Tibial artery (tissue), 4 donors: ENCODE data around the gene ANO6.

Experiments
- DNase-seq, 2 donors: peaks; one replicate each; pipeline ENCODE4 v3.0.0-alpha.2; 2019
- H3K27ac ChIP-seq, 2 donors: fragments of 200-600 bp; sonication (generic) in 1 of 2; 1 replicate in 1 of 2; 2 replicates in 1 of 2; pipeline ENCODE4 v1.5.1; 2018 to 2019; ENCODE audit warnings: mild to moderate bottlenecking in 1 of 2
- H3K27me3 ChIP-seq, 2 donors: fragments of 200-600 bp; sonication (generic) in 1 of 2; one replicate each; pipeline versions ENCODE4 v1.5.1 to v1.6.0; 2016 to 2019
- H3K36me3 ChIP-seq, 3 donors: fragments of 200-600 bp; sonication (generic) in 2 of 3; one replicate each; pipeline ENCODE4 v1.5.1; 2016 to 2019; ENCODE audit warnings: mild to moderate bottlenecking in 2 of 3
- H3K4me1 ChIP-seq, 4 donors: fragments of 200-600 bp; sonication (generic) in 2 of 4; 1 replicate in 3 of 4; 2 replicates in 1 of 4; pipeline ENCODE4 v1.5.1; 2016 to 2019
- H3K4me3 ChIP-seq, 2 donors: fragments of 200-600 bp; sonication (generic) in 1 of 2; 1 replicate in 1 of 2; 2 replicates in 1 of 2; pipeline ENCODE4 v1.5.1; 2018 to 2019; ENCODE audit warnings: mild to moderate bottlenecking in 2 of 2
- H3K9me3 ChIP-seq, 3 donors: fragments of 200-600 bp; sonication (generic) in 1 of 3; one replicate each; pipeline ENCODE4 v1.5.1; 2016 to 2019
- intact Hi-C: fragments of 100-400 bp; cut with DNase I; formaldehyde crosslinking; loops from one replicate; pipeline ENCODE4 v1.15.0; 2023; ENCODE audit warnings: low total_unique reads
- TF ChIP-seq, protein P1 (sequence below), 2 experiments: fragments of 200-600 bp in 1 of 2; fragments of 450-650 bp in 1 of 2; IDR thresholded peaks; one replicate each; pipeline ENCODE4 v1.5.1; 2017 to 2019; ENCODE audit warnings: antibody characterized with exemption in 2 of 2, mild to moderate bottlenecking in 1 of 2, moderate library complexity in 1 of 2

ANO6 gene

DNA sequence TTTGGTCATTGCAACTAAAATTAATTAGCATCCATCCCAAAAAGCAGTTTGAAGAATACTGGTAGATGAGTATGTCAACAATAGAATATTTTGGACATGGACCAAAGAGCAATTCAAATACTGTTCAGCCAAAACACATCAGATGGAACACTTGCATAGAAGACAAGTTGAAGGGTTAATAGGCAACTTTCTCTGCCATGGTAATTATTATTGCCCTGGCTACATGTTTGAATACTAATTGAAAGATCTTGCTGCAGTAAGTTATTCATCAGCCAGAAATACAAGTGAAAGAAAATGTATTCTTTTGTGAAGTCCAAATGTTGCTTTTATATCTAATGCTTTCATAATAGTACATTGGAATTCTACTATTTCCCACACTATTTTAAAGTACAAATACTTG, 10.1 kb downstream of the ANO6 start:
- TF ChIP-seq, protein P1, sequence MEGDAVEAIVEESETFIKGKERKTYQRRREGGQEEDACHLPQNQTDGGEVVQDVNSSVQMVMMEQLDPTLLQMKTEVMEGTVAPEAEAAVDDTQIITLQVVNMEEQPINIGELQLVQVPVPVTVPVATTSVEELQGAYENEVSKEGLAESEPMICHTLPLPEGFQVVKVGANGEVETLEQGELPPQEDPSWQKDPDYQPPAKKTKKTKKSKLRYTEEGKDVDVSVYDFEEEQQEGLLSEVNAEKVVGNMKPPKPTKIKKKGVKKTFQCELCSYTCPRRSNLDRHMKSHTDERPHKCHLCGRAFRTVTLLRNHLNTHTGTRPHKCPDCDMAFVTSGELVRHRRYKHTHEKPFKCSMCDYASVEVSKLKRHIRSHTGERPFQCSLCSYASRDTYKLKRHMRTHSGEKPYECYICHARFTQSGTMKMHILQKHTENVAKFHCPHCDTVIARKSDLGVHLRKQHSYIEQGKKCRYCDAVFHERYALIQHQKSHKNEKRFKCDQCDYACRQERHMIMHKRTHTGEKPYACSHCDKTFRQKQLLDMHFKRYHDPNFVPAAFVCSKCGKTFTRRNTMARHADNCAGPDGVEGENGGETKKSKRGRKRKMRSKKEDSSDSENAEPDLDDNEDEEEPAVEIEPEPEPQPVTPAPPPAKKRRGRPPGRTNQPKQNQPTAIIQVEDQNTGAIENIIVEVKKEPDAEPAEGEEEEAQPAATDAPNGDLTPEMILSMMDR (IDR thresholded peaks at IDR 0.05), result no peak
- Histone ChIP-seq H3K4me3 (no peak overlapping the region), H3K27ac (no peak overlapping the region), H3K36me3 (no peaks in the 10 kb centered on the region), H3K9me3 (no peaks in the 10 kb centered on the region), H3K27me3 (no peaks in the 10 kb centered on the region), H3K4me1 (peaks cover 0 to 64% (median 14%) of the 10 kb centered on the region in 4 donors)
- intact Hi-C loops, result loop anchor here (10.0 kb wide), 1 partner anchor 49 kb away; no protein-coding TSS in a partner anchor
- no peak for DNase-seq

DNA sequence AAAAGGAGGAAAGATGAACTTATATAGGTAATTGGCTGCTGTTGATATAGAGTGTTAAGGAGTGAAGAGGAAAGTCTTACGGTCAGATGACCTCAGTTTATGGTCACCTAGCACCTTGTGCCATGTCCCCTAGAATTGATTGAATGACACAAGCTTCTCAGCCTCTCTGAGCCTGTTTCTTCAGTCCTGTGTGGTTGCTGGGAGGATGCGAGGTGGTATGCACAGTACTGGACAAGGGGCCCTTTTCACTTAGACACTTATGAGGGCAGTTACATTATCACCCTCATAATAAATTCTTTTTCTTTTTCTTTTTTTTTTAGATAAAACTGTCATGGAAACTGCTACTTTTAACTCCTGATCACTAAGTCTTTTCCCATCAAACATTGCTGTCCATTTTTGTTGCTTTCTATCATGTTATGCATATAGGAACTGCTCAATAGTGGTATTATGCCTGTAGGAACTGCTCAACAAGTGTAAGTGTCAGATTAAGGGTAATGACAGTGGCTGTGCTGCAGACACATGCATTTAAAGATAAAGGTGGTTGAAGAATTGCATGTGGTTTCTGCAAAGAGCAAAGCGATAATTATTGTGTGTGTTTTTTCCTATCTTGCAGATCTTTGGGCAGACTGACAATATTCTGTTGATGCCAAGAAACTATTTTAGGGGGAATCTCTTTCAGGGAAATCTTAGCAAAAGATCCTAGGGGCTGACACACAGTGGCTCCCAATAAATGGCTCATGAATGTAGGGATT, 11.6 kb downstream of the ANO6 start:
- H3K9me3 ChIP-seq, result no peaks in the 10 kb centered on the region
- TF ChIP-seq, protein P1 (IDR thresholded peaks at IDR 0.05), result no peak
- H3K27me3 ChIP-seq, result no peaks in the 10 kb centered on the region
- H3K27ac ChIP-seq, result no peak overlapping the region
- no peaks in the 10 kb centered on the region for H3K36me3 ChIP-seq
- H3K4me1 ChIP-seq, result peaks cover 0 to 67% (median 26%) of the 10 kb centered on the region in 4 donors
- no peak for DNase-seq
- H3K4me3 ChIP-seq, result no peak overlapping the region
- intact Hi-C loops, result loop anchor here (10.0 kb wide), 1 partner anchor 47 kb away; no protein-coding TSS in a partner anchor

- Histone ChIP-seq H3K27ac (peak overlapping the region; percentile 85 to 87), H3K4me1 (peaks cover 0 to 70% (median 48%) of the 10 kb centered on the region in 4 donors), H3K27me3 (no peaks in the 10 kb centered on the region), H3K9me3 (no peaks in the 10 kb centered on the region), H3K36me3 (no peaks in the 10 kb centered on the region), H3K4me3 (no peak overlapping the region)
- TF ChIP-seq, protein P1 (IDR thresholded peaks at IDR 0.05), result no peak
- intact Hi-C loops, result no loop called here
- no peak for DNase-seq
Observed at GRCh38 chr12:45231515-45232145, 15.7 kb downstream of the ANO6 start.

- intact Hi-C loops, result no loop called here
- Histone ChIP-seq H3K4me3 (no peak overlapping the region), H3K36me3 (no peaks in the 10 kb centered on the region), H3K27ac (peak overlapping the region; percentile 85 to 87), H3K27me3 (no peaks in the 10 kb centered on the region), H3K4me1 (peaks cover 0 to 73% (median 48%) of the 10 kb centered on the region in 4 donors), H3K9me3 (no peaks in the 10 kb centered on the region)
- TF ChIP-seq, protein P1 (IDR thresholded peaks at IDR 0.05), result no peak
- DNase-seq, result no peak
Observed at GRCh38 chr12:45232146-45232755, 16.4 kb downstream of the ANO6 start.

- Histone ChIP-seq H3K36me3 (no peaks in the 10 kb centered on the region), H3K9me3 (no peaks in the 10 kb centered on the region), H3K27me3 (no peaks in the 10 kb centered on the region), H3K4me3 (no peak overlapping the region), H3K4me1 (peaks cover 0 to 67% (median 47%) of the 10 kb centered on the region in 4 donors), H3K27ac (peak overlapping the region; percentile 85 to 87)
- intact Hi-C loops, result no loop called here
- TF ChIP-seq, protein P1 (IDR thresholded peaks at IDR 0.05), result no peak
- DNase-seq, result peak; percentile 52 to 84
Observed at GRCh38 chr12:45232756-45233372, 17.0 kb downstream of the ANO6 start.
